Placental epithelial cell (primary cell): ENCODE data around the gene KCNK7. TPM values are rescaled to one million over a fixed set of nuclear protein-coding genes. Genes with fewer than 3 reads are reported as not detected.

Experiments
- small RNA-seq: library from RNA; depleted of rRNA; stranded (forward); fragments of <200 nt; gene quantifications from one replicate; pipeline ENCODE3, GENCODE V24; 2012
- total RNA-seq: library from RNA; depleted of rRNA; stranded (reverse); fragments of >200 nt; gene quantifications from 2 replicates; pipeline ENCODE4 v1.2.3, GENCODE V29; 2012

The KCNK7 gene
- total RNA-seq: 0.54 TPM in 1 of 2 replicates, not detected in the other

GRCh38 chr11:65595543-65596281 is at the start of gene KCNK7:
Gene KCNK7, minus strand, starts transcription at chr11:65595800. Its CDS starts 28 bp downstream, at chr11:65595772.

GRCh38 chr11:65637794-65638419 is 42.3 kb upstream of the KCNK7 start, which contains the start of gene SIPA1:
Gene SIPA1, plus strand, starts transcription at chr11:65638101. Its CDS starts 2,821 bp downstream, at chr11:65640922.

GRCh38 chr11:65615229-65615949 is 19.8 kb upstream of the KCNK7 start, which contains the start of gene PCNX3:
Gene PCNX3, plus strand, starts transcription at chr11:65615776. Its CDS starts 536 bp downstream, at chr11:65616312.

GRCh38 chr11:65575568-65576231 is 19.9 kb downstream of the KCNK7 start, which contains the start of gene EHBP1L1:
Gene EHBP1L1, plus strand, starts transcription at chr11:65576053. Its CDS starts 250 bp downstream, at chr11:65576303.

GRCh38 chr11:65572356-65573051 is 23.1 kb downstream of the KCNK7 start, which contains the start of gene FAM89B:
Gene FAM89B, plus strand, starts transcription at chr11:65572538. Its CDS starts 132 bp downstream, at chr11:65572670.

GRCh38 chr11:65569973-65570918 is 25.4 kb downstream of the KCNK7 start, which contains the start of gene ZNRD2:
Gene ZNRD2, plus strand, starts transcription at chr11:65570477. Its CDS starts 15 bp downstream, at chr11:65570492.

GRCh38 chr11:65558002-65558929 is 37.3 kb downstream of the KCNK7 start, which contains the start of gene LTBP3:
Gene LTBP3, minus strand, starts transcription at chr11:65558359. Its CDS starts 400 bp downstream, at chr11:65557959.

Small RNA genes within 50 kb of the gene (small RNA-seq; reads per million reads assigned to genes)
- gene AP001362.1 (not detected), gene MIR4690 (not detected)

Other genes starting within 250 kb of the KCNK7 start
- 0.11 TPM in 1 of 2 replicates, not detected in the other for gene TIGD3, start 241.0 kb downstream of the KCNK7 start, total RNA-seq
- 3.8 and 4.3 TPM in 2 replicates for gene SLC25A45, start 213.2 kb downstream of the KCNK7 start, total RNA-seq
- 55.3 and 58.9 TPM in 2 replicates for gene FRMD8, start 209.2 kb downstream of the KCNK7 start, total RNA-seq
- gene NEAT1, start 173.0 kb downstream of the KCNK7 start, total RNA-seq: 141 and 249 TPM in 2 replicates
- gene MALAT1, start 96.8 kb downstream of the KCNK7 start, total RNA-seq: 9,374 and 20,355 TPM in 2 replicates
- 134 and 143 TPM in 2 replicates for gene SCYL1, start 70.7 kb downstream of the KCNK7 start, total RNA-seq
- gene LTBP3, start 37.4 kb downstream of the KCNK7 start, total RNA-seq: 31.7 and 46.3 TPM in 2 replicates
- gene ZNRD2, start 25.3 kb downstream of the KCNK7 start, total RNA-seq: 38.9 and 61.1 TPM in 2 replicates
- gene FAM89B, start 23.3 kb downstream of the KCNK7 start, total RNA-seq: 33.0 and 36.5 TPM in 2 replicates
- 23.9 and 29.1 TPM in 2 replicates for gene EHBP1L1, start 19.7 kb downstream of the KCNK7 start, total RNA-seq
- 31.3 and 36.5 TPM in 2 replicates for gene MAP3K11, start 18.4 kb upstream of the KCNK7 start, total RNA-seq
- 28.3 and 47.3 TPM in 2 replicates for gene PCNX3, start 20.0 kb upstream of the KCNK7 start, total RNA-seq
- 32.2 and 37.7 TPM in 2 replicates for gene SIPA1, start 42.3 kb upstream of the KCNK7 start, total RNA-seq
- 35.7 and 42.7 TPM in 2 replicates for gene RELA, start 67.1 kb upstream of the KCNK7 start, total RNA-seq
- 53.2 and 67.1 TPM in 2 replicates for gene KAT5, start 116.5 kb upstream of the KCNK7 start, total RNA-seq
- 24.7 and 37.1 TPM in 2 replicates for gene RNASEH2C, start 125.0 kb upstream of the KCNK7 start, total RNA-seq
- gene AP5B1, start 185.2 kb upstream of the KCNK7 start, total RNA-seq: 17.0 and 20.0 TPM in 2 replicates
- 1.3 and 2.0 TPM in 2 replicates for gene OVOL1, start 191.3 kb upstream of the KCNK7 start, total RNA-seq
- 1.1 and 5.5 TPM in 2 replicates for gene SNX32, start 238.2 kb upstream of the KCNK7 start, total RNA-seq